Activated CD4-positive, alpha-beta T cell treated with anti-CD3 and anti-CD28 coated beads, Interleukin-2, Interleukin-6, amounts not matched to agents 100 ng/mL and 50 ng/mL, durations not matched to agents 16 hours and 8 hours (primary cell): ENCODE results near the gene CEMIP2.
A peak's percentile ranks its signal among the peaks of the same experiment; 100 is the strongest.
"Not testable (repeated sequence)": the region's sequence is repeated elsewhere in the genome, so short reads cannot be mapped to it uniquely, and the experiment has no call there.

Experiments
- DNase-seq: peaks from one replicate; pipeline ENCODE4 v3.0.0-alpha.2; 2020

Gene CEMIP2, protein sequence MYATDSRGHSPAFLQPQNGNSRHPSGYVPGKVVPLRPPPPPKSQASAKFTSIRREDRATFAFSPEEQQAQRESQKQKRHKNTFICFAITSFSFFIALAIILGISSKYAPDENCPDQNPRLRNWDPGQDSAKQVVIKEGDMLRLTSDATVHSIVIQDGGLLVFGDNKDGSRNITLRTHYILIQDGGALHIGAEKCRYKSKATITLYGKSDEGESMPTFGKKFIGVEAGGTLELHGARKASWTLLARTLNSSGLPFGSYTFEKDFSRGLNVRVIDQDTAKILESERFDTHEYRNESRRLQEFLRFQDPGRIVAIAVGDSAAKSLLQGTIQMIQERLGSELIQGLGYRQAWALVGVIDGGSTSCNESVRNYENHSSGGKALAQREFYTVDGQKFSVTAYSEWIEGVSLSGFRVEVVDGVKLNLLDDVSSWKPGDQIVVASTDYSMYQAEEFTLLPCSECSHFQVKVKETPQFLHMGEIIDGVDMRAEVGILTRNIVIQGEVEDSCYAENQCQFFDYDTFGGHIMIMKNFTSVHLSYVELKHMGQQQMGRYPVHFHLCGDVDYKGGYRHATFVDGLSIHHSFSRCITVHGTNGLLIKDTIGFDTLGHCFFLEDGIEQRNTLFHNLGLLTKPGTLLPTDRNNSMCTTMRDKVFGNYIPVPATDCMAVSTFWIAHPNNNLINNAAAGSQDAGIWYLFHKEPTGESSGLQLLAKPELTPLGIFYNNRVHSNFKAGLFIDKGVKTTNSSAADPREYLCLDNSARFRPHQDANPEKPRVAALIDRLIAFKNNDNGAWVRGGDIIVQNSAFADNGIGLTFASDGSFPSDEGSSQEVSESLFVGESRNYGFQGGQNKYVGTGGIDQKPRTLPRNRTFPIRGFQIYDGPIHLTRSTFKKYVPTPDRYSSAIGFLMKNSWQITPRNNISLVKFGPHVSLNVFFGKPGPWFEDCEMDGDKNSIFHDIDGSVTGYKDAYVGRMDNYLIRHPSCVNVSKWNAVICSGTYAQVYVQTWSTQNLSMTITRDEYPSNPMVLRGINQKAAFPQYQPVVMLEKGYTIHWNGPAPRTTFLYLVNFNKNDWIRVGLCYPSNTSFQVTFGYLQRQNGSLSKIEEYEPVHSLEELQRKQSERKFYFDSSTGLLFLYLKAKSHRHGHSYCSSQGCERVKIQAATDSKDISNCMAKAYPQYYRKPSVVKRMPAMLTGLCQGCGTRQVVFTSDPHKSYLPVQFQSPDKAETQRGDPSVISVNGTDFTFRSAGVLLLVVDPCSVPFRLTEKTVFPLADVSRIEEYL (N-terminal part only)

DNA sequence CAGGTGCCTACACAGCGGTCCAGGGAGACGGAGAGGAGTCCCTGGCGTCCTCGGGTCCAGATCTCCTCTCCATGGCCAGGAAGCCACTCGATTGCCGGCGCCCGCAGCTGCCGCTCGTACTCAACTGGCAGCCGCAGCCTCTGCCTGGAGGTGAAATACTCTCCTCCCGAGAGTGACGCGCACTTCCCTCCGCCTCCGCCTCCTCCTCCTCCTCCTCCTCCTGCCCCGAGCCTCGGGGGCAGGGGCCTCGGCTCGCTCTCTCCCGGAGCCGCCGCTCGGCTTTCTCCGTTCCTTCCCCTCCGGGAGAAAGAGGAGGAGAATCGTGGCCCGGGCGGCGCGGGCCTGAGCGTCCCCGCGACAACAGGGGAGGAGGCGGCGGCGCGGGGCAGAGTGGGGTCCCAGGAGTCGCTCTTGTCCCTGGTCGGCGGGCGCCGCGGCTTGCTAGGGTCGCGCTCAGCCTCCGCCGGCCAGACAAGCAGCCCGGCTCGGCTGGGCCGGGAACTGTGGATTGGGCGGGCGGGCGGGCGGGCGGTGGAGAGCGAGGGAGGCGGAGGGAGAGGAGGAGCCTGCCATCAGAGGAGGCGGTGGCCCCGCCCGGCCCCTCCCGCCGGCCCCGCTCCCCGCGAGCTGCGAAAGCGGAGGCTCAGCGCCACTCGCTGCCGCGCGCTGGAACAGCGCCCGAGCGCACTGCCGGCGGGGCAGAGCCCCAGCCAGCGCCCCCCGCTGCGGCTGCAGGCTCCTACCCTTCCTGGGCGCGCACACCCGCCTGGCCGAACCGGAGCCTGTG is at the start of gene CEMIP2:
TSS of gene CEMIP2 (minus strand) at position 126 of the 787 bp plus-strand sequence. CDS start 18,140 bp downstream, outside the sequence.
- peak; percentile 91 for DNase-seq

DNA sequence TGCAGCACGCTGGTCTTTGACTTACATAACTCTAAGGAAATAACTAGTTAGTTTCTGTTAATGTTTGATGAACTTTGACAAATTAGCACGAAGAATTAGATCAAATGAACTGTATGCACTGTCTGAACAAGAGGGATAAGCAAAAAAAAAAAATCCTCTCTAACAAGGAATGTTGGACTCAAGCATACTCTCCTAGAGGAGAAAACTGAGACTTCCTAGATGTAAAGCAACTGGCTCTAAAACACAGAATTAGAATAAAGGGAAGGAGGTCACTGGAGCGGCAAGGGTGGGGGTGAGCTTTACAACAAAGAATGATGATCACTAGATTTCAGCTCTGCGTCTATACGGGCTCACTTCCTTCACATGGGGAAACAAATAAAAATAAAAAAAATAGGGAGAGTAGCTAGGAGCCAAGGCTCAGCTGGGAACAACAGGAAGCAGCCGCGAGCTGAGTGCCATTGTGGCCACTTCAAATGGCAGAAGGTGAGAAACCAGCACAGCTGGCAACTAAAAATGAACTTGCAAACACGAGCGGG is 48.7 kb upstream of the CEMIP2 start:
- no peak for DNase-seq

DNA sequence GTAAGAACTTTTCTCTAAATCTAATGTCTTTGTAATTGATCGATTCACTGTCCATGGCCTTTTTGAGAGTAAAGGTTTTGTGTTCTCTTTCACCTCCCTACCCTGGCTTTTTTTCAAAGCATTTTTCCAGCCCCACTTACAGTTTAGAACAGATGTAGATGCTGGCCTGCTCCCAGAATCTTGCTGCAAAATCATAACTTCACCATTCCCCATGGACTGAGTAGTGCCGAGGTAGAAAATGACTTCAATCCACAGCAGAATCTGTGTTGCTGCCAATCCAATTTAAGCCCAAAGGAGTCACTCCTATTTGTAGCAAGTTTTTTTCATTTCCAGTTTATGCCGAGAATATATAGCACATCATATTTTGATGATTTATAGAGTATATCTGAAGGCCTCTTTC is 46.5 kb upstream of the CEMIP2 start:
- DNase-seq, result no peak

DNA sequence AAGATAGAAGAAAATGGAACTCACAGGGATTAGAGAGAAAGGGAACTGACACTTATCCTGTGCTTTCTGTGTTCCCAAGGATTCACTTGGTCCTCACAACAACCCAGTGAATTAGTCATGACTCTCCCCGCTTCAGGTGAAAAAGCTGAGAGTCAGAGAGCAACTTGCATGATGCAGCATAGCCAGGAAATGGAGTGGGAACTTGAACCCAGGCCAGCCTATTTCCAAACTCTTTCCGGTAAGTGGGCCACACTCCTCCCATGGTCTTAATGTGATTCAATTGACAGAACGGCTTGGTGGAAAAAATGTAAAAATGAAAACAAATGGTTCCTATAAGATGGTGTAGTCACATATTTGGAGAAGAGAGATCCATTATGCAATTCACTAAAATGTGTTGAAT is 45.9 kb upstream of the CEMIP2 start:
- DNase-seq, result no peak

DNA sequence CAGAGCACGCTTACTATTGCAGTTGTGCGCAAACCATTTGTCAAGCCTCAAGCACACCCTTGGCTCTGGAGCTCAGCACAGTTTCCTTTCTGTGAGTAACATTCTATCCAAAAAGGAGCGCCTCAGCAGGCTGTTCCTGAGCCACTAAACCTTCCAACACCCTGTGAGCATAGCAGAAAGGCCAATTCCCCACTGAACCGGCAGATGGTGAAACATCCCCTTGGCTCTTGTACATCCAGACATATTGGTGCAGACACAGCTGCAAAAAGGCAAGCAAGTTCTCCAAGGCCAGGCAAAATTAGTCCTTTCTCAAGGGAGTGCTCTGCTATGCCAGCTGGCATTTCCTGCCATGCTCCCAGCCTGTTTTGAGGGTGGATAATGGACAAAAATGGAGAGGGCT is 44.1 kb upstream of the CEMIP2 start:
- no peak for DNase-seq

DNA sequence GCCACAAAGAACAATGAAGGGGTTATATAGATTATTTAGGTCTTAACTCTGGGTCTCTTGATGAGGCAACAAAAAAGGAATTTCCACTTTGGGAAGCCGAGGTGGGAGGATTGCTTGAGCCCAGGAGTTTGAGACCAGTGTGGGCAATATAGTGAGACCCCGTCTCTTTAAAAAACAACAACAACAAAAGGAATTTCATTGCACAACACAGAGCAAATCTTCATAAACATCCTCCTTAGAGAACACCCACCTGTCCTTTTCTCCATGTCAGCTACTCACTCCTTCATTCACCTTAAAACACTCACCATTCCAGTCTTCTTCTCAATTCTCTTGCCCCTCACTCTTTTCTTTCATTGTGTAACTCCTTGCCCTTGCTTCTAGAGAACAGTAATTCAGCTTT is 39.8 kb upstream of the CEMIP2 start:
- no peak for DNase-seq

DNA sequence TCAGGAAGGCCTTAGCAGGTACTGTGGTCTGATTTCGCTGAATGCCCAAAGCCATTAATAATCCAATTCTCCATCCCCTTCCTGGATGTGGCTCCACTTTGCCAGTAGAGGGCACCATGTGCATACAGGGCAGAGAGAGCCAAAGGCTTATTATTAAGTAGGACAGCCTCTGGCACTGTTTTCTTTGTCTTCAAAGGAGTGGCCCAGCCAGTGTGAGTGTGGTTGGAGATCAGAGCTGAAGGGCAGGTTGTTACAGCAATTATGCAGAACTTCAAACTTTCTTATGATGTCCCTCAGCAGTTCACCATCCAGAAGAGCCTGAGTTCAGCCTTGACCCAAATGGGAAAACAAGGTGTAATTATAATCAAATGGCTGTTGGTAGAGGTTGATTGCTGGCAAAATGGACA is 38.6 kb upstream of the CEMIP2 start:
- DNase-seq, result peak; percentile 82

DNA sequence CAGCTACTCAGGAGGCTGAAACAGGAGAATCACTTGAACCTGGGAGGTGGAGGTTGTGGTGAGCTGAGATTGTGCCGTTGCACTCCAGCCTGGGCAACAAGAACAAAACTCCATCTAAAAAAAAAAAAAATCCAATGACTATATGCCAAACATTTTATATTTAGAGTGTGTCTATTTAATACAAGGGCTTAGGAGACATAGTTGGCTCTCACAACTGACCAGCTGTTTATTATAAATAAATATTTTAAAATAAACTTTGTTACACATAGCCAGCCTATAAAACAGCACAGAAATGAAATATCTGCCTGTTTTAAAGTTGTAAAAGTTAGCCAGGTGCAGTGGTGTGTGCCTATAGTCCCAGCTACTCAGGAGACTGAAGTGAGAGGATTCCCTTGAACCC is 36.8 kb upstream of the CEMIP2 start:
- DNase-seq, result not testable (repeated sequence)

DNA sequence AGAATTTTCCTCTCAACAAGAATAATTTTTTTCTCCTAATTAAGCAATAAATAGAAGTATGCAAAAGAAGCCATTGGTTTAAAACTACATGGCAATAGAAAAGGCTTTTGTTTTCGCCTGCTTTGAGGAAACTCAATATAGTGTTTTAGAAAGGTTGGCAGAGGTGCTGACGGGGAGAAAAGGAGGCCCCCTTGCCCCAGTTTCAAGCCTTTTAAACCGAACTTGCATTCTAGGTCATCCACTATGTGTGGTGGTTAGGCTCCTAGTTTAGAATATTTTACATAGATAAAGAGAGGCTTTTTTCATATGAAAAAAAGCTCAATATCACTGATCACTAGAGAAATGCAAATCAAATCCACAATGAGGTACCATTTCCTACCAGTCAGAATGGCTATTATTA is 33.5 kb upstream of the CEMIP2 start:
- DNase-seq, result no peak

DNA sequence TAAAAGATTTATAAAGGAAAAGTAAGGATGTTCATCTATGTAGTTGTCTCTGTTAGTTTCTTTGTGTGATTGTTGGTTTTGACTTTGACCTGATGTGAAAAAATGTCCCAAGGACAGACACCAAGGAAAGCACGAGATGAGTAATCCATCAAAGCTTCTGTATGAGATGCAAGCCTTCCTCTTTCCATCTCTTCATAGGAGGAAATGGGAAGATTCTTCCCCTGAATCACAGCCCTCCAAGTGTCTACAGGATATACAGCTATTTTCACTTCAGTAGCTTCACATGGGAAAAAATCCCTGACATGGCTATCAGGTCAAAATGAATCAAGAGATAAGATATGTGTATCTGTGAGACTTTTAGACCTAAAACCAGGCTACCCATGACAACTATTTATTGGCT is 29.0 kb upstream of the CEMIP2 start:
- DNase-seq, result no peak

DNA sequence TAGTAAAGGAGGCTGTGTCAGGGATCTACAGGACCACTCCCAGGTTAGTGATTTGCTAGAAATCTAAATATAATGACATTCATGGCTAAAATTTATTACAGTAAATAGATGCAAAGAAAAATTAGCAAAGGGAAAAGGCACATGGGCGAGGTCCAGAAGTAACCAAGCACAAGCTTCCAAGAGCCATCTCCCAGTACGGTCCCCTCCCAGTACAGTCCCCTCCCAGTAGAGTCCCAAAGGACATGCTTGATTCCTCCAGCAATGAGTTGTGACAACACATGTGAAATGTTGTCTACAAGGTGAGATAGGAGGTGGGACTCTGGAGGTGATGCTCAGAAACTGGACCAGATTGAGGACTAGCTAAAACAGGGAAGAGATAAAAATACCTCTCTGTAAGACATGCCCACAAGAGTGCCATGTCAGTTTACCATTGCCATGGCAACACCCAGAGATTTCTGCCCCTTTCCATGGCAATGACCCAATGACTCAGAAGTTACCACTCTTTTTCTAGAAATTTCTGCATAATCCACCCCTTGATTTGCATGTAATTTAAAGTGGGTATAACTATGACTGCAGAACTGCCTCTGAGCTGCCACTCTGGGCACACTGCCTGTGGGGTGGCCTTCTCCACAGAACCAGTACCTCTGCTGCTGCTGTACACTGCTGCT is 27.9 kb upstream of the CEMIP2 start:
- peak; percentile 17 for DNase-seq

DNA sequence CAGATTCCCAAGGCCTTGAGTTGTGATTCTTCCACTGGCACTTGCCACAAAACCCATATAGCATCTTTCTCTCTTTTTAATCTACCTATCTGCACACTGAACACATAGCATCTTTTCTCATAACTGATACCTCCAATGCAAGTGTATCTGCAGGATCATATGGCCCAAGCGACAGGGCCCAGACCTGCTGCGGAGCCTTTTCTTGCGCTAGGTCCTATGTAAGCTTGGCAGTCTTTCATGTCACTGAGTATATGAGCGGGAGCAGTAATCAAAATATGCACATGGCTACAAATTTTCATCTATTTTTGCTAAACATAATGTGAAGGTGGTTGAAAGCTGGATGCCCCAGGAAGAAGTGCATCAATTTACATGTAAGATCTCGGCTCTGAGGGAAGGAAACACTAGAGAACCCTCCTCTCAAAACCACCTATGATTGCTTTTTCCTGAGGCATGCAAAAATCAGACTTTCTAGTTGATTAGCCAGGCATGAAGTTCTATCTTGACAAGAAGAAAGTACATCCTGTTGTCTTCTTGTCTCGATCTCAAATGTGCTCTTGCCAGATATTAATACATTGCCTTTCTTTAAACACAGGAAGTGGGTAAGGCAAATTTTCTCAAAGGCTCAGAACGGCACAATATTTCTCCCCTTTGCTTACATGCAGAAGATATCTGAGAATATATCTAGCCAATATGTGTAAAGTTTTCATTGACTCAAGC is 26.9 kb upstream of the CEMIP2 start:
- peak; percentile 65 for DNase-seq

DNA sequence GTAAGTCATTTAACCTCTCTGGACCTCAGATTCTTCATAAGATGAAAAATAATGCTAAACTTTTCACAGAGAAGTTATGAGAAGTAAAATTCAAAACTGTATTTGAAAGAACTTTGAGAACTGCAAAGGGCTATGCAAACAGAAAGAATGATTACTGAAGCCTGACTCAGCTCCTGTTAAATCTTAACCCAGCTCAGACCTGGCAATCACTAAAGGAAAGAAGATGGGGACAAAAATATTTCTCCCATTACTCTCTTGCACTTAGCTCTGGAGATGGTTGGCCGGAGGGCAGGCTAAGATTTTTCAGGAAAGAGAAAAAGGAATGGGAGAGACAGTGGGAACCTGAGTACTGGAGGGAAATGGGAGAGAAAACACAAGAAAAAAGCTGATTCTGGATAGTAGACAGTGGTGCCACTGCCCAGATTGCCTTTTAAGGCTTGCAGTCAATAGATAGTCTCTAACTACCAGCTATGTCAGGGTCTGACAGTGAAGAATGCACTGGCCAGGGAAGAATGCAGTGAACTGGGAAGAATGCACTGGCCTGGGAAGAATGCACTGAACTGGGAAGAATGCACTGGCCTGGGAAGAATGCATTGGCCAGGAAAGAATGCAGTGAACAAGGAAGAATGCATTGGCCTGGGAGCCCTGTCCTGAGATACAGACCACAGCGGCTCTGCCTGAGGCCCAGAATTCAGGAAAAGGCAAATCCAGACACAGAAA is 25.2 kb upstream of the CEMIP2 start:
- no peak for DNase-seq

DNA sequence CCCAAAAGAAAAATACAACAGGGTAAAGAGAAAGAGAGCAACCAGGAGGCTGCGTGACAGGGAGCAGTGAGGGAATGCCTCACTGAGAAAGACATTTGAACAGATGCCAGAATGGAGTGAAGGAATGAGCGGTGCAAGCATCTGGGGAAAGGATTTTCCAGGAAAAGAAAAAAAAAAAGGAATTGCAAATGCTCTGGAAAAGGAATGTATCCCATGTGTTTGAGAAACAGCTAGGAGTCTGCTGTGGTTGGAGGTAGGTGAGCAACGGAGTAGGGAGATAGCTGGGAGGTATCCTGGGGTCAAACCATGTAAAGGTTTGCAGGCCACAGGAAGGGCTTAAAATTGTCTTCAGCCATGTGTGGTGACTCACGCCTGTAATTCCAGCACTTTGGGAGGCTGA is 23.6 kb upstream of the CEMIP2 start:
- no peak for DNase-seq

DNA sequence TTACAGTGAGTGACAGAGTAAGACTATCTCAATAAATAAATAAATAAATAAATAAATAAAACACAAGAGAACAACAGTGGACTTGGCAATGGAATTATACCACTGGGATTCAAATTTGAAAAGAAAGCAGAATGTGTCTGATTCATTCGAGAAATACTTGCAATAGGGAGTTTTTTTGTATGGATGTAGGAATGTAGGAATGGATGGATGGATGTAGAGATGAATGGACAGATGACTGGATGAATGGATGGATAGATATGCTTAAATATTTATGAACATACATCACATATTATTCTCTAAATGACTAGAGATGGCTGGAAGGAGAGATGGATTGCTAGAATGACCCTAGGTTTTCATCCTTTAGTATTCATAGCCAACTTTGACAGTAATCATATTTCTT is 22.0 kb upstream of the CEMIP2 start:
- no peak for DNase-seq

DNA sequence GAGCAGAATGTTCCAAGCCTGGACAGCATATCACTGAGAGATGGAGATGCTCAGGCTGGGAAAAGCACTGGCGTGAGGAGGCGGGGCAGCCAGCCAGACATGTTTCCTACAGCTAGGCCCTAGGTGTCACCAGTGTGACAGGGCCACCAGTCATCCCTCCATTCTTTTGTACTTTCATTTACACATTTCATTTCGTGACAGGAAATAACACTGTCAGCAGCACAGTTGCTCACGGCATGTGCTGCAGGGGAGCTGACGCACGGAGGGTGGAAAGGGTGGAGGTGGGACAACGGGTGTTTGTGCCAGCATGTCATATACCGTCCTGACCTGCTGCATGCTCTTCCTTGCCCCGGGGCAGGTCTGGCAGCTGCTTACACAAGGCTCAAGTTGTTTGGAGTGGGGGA is 14.8 kb upstream of the CEMIP2 start:
- peak; percentile 92 for DNase-seq

DNA sequence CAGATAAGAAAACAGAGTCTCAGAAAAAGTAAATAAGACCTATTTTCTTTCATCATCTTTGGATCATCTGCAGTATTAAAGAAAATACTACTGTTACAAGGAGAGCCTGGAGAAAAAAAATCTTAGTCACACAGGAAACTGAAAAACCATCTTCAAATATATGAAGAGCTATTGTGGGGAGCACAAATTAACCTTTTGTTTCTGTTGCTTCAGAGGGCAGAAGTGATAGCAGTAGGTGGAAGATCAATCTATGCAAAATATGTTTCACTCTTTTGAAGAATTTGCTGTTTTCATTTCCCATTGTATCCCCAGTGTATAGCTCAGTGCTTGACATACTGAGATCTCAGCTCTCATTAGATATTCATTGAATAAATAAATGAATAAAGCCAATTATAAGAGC is 13.1 kb upstream of the CEMIP2 start:
- DNase-seq, result peak; percentile 43

DNA sequence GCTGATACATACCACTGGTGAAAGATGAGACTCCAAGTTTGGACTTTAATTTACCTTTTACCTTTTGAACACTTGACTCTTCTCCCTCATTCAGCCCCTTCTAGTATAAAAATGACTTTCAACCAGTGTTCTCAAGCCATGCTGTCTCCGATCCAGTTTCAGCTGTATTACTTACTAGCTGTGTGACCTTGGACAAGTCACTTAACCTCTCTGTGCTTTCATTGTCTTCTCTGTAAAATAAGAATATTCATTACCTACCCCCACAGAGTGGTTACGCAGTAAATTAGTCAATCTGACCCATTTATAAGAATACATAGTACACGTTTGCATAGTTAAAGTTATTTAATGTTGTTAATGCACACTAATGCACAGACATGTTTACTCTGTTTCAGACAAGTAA is 12.6 kb upstream of the CEMIP2 start:
- no peak for DNase-seq

DNA sequence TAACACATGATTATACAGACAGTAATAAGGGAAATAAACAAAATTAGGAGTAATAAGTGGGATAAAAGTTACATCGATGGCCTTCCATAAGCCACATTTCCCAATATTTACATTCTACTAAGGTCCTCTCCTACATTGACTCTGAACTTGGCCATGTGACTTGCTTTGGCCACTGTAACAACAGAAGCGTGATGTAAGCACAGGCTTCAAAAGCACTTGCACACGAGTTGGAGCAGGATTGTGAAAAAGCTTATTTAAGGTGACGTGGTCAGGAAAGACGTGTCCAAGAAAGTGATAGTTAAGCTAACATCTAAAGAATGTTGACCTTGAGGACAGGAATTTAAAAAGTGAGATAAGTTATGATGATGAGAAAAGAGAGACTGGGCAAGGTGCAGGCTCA is 9.8 kb upstream of the CEMIP2 start:
- no peak for DNase-seq

DNA sequence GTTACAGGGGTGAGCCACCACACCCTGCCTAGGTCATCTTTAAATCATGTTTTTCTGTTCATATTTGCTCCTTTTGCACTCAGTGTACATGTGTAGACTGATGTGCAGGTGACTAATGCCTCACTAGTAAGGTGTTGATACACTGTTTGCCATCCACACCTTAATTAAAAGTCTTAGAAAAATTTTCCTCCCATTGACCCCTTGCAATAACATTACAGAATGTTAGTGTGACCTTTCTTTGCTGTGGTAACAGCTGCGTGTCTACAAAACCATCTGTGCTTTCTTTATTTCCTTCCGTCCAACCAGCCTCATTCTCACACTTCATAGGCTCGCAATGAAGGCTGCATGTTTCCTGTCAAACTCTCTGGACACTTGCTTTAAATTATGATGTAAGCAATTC is 6.6 kb upstream of the CEMIP2 start:
- DNase-seq, result no peak
